Kasumi-1 (cell line): ENCODE data around the gene OR2A25.

Source experiments
- DNase-seq, 2 experiments: peaks; one replicate each; lab custom pipeline; 2025; lab: John Stamatoyannopoulos, UW

The OR2A25 gene

DNA sequence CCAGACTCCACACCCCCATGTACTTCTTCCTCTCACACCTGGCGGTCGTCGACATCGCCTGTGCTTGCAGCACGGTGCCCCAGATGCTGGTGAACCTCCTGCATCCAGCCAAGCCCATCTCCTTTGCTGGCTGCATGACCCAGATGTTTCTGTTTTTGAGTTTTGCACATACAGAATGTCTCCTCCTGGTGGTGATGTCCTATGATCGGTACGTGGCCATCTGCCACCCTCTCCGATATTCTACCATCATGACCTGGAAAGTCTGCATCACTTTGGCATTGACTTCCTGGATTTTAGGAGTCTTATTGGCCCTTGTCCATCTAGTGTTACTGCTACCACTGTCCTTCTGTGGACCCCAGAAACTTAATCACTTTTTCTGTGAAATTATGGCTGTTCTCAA is 4.8 kb downstream of the OR2A25 start:
- no peak for DNase-seq

- DNase-seq = no peak
Measured at GRCh38 chr7:144085978-144086377, 16.4 kb downstream of the OR2A25 start, which contains the start of gene OR2A12. TSS of gene OR2A12 (plus strand) at chr7:144086278. CDS start at chr7:144095108, 8,830 bp downstream.

GRCh38 chr7:144086730-144087129 is 17.1 kb downstream of the OR2A25 start:
- DNase-seq = no peak

GRCh38 chr7:144087230-144087629 is 17.6 kb downstream of the OR2A25 start:
- DNase-seq = no peak

GRCh38 chr7:144090667-144091066 is 21.1 kb downstream of the OR2A25 start:
- no peak for DNase-seq

DNA sequence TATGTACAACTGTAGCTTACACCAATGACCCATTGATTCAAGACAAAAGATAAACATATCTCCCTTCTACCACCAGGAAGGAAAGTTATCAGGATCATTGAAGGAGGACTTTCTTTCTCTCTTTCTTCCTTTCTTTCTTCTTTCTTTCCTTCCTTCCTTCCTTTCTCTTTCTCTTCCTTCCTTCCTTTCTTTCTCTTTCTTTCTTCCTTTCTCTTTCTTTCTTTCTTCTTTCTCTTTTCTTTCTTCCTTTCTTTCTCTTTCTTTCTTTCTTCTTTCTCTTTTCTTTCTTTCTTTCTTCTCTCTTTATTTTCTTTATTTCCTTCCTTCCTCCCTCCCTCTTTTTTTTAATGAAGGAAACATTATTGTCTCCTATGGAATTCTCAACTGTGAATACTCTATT is 29.2 kb downstream of the OR2A25 start:
- no peak for DNase-seq

DNA sequence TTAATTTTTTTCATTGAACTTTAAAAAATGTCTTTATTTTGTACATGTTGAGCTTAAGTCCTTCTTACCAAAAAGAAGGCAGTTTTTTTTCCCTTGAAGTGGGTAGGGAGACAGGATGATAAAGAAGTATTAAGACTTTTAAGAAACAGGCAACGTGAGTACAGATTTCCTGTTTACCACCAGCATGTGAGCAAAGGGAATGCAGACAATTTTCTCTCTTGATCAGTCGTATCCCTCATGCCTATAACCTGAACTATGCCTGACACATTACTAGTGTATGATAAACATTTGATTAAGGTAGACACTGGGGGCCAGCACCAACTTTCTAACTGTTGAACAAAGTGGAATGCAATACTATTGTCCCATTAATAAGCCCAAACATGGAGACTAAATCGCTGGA is 31.0 kb downstream of the OR2A25 start:
- no peak for DNase-seq

GRCh38 chr7:144102041-144102440 is 32.4 kb downstream of the OR2A25 start:
- DNase-seq = no peak

DNA sequence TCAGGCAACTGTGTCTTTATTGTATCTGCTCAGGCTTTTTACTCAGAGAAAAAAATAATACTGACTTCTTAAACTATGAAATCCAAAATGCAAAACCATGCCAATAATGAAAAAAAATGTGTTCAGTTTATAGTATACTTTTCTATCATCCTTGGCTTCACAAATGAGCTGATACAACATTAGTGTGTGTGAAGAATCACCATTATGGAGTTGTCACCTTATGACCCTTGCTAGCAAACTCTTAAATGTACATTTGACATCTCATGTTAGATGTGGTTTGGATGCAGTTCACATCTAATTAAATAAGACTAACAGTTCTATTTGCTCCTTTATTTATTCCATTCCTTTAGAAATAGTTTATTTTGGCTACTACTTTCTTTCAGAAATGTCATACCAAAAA is 35.6 kb downstream of the OR2A25 start:
- DNase-seq = no peak

GRCh38 chr7:144109283-144109682 is 39.7 kb downstream of the OR2A25 start, which contains the start of gene OR2A2:
TSS of gene OR2A2 (plus strand) at chr7:144109583. CDS start at chr7:144109583, 0 bp downstream.
- DNase-seq = no peak

DNA sequence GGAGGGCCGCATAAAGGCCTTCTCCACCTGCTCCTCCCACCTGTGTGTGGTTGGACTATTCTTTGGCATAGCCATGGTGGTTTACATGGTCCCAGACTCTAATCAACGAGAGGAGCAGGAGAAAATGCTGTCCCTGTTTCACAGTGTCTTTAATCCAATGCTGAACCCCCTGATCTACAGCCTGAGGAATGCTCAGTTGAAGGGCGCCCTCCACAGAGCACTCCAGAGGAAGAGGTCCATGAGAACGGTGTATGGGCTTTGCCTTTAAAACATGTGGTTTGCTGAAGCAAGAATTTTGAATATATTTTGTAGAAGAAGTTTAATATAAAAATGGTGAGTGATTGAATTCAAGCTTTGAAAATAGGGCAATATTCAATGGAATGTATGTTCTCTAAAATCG is 40.7 kb downstream of the OR2A25 start:
- no peak for DNase-seq

DNA sequence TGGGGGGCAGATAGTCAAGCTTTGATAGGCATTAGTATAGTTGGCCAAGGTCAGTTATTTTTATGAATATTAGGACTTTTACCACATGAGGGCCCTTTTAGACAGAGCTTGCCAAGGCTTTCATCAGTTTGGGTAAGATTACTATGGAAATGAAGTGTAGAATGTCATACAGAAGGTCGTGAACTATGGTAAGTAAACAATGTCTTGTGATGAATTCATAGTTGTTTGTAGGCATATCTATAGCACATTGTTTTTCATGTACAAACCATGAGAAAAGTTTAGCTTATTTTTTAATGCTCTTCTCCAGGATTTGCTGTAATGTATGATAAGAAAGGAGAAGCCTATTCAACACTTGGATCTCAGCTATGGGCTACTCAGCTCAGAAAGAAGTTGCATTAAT is 44.0 kb downstream of the OR2A25 start:
- DNase-seq = no peak

- DNase-seq = no peak
Measured at GRCh38 chr7:144118341-144118740, 48.7 kb downstream of the OR2A25 start.

- DNase-seq = no peak
Measured at GRCh38 chr7:144122876-144123275, 53.3 kb downstream of the OR2A25 start, which contains the start of gene OR2A14. TSS of gene OR2A14 (plus strand) at chr7:144123176. CDS start at chr7:144129113, 5,937 bp downstream.
